T-helper 22 cell (primary cell): ENCODE results near the gene MAPK11.

Experiments
- DNase-seq: peaks from one replicate; pipeline ENCODE4 v3.0.0-alpha.2; 2020; ENCODE audit warnings: low read depth

MAPK11 gene

DNA sequence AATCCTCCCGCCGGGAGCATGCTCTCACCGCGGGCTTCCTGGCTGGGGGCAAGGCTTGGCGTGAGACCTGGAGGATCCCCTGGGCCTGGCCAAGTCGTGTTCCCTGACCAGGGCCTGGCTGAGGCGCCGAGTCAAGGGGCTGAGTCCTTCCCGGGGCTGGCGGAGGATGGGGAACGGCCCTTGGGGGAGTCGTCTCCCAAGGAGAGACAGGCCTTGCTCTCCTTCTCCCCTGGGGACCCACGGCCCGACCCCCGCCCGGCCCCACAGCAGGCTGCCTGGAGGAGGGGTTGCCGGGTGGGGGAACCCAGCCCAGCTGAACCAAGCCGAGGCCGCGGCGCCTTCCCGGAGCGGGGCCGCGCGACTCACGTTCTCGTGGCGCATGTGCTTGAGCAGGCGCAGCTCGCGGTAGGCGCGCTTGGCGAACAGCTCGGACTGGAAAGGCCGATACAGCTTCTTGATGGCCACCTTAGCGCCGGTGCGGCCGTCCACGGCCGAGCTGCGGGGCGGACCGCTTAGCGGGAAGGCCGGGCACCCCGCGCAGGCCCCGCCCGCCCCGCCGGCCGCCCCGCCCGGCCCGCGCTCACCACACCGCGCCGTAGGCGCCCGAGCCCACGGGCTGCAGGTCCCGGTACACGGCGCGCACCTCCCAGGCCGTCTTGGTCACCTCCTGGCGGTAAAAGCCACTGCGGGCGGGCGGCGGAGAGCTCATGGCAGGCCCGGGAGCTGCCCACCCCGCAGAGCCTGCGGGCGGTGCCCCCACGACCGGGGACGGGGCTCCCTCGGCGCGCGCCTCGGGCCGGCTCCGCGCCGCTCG lies 9.2 kb downstream of the MAPK11 start:
- no peak for DNase-seq

DNA sequence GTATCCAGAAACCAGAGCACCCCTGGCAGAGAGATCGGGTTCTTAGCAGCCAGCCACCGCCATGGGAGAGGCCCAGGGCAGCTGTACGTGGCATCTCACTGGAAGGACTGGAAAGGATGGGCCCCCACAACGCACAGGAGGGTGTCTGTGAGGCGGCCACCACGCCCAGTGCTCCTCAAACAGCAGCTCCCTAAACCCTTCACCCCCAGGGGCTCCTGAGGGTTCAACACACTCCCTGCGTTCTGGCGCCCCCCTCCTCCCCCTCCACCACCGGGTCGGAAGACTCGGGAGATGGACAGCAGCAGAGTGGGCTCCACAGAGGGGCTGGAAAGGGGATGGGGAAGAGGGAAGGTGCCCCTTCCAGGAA lies 9.8 kb downstream of the MAPK11 start:
- DNase-seq: no peak

DNA sequence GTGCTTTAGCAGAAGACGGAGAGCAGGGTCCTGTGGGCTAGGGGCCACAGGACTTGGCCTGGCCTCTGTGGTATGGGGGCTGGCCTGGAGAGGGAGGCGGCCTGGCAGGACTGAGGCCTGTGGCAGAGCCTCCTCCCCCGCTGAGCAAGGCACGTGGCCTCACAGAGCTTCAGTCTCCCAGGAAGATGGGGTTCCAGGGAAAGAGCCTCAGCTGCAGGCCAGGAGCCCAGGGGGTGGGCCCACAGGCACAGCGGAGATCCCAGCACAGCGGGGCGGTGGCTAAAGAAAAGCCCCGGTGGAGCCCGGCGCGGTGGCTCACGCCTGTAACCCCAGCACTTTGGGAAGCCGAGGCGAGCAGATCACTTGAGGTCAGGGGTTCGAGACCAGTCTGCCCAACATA lies 10.9 kb downstream of the MAPK11 start:
- DNase-seq: no peak

DNA sequence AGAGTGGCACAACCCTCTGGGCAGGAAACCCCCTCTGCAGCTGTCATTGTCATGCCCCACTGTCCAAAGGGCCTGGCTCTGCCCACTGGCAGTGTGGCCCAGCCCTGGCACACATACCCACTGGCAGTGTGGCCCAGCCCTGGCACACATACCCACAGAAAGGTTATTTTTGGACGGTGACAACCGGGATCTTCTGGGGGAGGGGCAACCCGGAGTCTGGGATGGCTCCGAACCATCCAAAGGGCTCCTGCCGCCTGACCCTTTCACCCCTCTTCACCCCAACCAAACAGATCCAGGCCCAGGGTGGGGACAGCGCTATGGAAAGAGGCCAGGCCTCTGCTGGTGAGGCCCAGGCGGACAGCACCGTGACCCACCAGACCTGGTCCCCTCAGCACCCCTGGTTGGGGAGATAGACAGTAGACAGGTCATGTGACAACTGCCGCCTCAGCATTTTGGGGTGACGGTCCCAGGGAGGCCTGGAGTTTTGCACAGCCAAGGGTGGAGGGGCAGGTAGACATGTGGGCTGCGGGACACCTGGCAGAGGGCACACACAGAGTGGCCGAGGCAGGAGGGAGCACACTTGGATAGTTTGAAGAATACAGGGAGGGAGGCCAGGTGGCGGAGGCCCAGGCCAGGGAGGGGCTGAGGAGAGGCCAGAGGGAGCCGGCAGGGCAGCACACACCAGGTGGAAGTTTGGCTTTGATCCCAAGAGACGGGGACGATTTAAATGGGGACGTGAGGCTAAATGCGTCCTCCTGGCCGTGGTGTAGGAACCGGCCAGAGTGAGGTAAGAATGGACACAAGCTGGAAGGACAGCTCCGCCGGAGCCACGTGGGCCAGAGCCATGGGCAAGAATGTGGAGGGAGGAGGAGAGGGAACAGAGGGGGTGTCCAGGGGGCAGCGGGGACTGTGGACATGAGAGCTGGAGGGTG lies 11.6 kb downstream of the MAPK11 start:
- no peak for DNase-seq

DNA sequence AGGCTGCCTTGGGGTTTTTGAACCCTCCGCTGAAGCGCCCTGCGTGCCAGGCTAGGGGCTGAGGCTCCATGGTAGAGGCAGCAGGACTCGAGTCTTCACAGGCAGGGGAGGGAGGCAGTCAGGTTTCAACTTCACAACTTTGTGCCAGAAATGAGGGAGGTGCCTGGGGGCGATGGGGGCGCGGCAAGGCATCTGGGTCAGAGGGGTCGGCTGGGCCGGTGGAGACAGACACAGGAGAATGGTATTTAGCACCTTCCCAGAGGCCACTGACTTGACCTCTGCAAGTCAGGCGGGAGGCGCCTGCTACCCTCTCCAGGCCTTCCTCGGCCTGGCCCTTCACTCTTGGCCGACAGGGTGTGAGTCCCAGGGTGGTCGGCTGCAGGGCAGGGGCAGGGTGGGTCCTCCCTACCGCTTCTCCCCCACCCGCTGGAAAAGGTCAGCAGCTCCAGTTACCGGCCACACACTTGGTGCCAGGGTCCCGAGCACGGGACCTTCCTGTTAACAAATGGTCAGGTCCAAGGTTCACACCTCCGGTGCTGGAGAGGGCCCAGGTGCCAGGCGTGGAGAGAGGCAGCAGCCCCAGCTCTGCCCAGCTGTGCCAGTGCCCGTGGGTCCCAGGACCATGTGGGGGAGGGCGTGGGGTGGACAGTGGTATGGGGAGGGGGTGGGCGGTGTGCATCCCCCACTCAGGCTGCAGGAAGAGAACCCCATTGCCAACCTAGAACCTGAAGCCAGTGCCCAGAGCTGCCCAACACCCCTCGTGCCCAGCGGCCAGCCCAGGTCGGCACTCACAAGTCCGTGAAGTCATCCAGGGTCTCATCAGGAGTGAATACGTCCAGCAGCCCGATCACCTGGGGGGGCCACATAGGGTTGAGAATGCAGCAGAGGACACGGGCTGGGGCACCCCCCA lies 12.5 kb downstream of the MAPK11 start:
- no peak for DNase-seq

DNA sequence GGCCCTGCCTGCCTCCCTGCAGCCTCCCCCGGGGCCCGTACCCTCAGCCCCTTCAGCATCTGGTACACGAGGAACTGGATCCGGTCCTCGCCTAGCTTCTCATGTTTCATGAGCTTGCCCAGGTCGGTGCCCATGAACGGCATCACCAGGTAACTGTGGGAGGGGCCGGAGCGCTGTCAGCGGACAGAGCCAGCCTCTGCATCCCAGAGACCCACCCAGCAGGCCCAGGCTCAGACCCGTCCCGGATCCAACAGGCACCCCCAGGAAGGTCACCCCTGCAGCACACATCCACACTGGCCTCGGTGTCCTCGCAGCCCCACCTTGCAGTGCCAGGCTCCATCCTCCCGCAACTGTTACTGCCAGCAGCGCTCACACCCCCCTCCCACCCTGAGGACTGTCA lies 13.1 kb downstream of the MAPK11 start:
- no peak for DNase-seq

DNA sequence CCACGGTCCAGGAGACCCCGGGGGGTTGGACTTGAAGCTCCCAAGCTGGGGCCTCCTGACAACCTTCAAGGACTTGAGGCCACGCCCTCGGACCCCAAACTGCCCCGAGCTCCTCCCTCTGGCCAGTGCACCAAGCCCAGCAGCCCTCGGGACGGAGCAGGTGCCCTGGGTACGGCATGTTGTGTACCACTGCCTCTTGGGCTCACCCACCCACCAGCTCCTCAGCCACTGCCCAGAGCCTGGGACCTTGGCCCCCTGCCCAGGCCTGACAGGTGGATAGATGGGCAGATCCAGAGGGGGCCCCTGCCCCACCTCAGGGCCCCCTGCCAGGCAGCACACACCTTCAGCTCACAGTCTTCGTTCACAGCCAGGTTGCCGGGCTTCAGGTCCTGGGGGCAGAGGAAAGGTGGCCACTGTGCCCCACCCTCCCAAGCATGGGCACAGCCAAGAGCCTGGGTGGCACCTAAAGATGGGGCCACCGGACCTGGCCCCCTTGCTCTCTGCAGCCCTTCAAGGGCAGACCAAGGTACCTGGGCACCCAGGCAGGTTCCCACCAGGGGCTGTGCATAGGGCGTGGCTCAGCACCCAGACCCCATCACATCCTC lies 13.8 kb downstream of the MAPK11 start:
- DNase-seq: no peak

DNA sequence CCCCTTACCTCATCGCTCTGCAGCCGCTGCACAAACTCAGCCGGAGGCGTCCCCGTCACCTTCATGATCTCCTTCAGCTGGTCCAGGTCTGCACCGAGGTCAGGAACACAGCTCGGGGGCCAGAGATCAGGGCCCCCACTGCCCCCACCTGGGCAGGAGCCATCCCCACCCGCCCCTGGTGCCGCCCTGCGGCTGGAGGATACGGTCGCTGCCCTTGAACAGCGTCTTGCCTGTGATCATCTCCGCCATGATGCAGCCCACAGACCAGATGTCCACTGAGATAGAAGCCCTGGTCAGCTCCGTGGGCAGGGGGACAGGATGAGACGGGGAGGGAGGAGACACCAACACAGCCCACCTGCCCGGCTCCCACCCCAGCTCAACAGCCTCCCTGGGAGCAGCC lies 14.6 kb downstream of the MAPK11 start:
- no peak for DNase-seq

DNA sequence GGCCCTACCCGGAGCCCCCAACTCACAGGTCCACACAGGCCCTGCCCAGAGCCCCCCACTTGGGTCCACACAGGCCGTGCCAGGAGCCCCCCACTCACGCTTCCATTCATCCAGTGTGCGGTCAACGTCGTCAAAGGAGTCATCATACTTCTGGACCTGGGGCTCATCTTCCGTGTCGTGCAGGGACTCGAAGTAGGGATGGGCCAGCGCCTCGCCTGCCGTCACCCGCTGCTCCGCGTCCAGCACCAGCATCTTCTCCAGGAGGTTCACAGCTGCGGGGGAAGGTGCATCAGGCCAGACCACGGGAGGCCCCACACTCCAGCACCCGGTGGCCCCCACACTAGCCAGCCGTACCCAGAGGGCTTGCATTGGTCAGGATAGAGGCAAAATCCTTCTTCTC lies 15.1 kb downstream of the MAPK11 start:
- no peak for DNase-seq

DNA sequence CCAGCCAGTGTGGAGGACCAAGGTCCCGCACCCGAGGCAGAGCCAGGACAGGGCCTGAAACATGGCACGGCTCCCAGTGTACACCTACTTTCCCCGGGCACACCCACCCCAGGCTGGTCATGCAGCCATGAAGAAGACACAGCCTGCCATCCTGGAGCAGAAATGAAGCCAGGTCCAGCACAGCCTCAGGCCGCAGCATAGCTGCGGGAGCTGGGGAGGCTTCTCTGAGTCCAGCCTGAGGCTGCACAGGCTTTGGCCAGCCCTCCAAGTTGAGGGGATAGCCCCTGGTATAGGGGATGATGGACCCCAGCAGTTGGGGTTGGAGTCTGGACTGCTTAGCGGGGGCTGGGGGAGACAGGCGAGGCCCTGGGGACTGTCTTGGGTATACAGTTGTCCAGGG lies 16.2 kb downstream of the MAPK11 start:
- DNase-seq: no peak

DNA sequence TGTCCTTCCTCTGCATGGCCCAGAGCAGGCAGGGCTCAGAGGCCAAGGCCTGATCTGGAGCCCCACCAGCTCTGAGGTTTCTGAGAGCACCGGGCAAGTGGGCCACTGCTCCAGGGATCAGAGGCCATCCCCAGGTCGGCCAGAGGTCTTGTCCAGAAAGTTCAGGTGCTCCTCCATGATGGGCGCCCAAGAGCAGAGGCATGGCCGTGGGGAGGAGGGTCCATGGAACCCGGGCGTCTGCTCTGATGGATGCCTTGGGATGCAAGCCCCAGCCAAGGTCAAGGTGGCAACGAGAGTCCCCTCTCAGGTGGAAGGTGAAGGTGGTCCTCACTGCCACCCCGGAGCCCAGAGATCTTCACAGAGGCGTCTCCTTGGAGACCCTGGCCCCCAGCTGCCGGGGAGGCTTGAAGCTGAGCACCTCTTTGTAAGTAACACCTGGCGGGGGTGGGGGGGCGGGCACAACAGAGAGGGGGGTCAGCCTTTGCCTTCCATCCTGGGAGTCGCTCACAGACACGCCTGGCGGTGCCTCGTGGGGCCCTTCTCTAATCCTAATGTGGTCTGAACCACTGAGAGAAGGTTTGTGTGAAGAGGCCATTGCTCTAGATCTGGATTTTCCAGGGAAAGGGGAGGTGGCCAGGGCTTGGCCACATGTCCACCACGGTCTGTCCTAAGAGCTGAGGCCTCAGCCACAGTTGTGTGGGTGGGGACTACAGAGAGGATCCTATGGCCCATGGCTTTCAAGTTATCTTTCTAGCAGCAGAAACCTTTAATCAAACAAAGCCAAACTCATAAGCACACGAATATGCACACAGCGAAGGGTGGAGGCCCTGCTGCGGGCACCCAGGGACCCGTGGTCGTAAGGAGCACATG lies 16.9 kb downstream of the MAPK11 start:
- no peak for DNase-seq

DNA sequence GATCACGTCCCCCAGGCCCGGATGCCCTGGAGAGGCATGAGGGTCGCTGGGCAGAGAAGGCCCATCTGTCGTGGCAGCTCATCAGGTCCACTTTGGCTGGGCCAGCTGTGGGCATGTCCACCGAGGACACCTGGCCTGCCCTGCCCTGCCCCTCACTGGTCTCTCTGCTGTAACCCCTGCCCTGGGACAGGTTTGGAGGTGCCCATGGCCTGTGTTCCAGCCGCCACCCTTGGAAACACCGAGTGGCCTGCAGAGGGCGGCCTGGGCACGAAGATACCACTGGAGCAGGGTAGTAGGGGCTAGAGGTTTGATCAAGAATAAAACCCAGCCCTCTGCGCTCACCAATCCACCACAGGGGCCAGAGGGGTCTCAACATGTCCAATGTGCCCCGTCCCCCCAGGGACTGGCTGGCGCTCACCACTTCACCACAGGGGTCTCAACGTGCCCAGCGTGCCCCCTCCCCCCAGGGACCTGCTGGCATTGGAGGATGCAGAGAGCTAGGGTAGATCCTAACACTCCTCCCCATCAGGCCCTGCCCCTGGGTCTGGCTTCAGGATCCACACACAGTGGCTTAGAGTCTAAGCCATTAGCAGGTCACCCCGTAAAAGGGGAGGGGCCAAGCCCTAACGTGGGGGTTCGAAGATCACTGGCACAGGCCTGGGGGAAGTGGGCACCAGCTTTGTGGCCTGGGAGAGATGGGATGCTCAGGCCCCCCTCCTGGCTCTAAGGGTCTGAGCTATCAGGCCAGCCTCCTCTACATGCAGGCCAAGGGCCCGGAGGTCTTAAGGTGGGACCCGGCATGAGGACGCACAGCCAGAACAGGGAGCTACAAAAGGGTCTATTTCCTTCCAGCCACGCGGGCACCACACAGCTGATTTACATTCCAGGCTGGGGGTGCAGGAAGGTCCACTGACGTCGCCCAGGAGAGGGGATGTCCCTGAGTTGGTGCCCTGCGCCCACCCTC lies 17.8 kb downstream of the MAPK11 start:
- DNase-seq: peak; percentile 35

DNA sequence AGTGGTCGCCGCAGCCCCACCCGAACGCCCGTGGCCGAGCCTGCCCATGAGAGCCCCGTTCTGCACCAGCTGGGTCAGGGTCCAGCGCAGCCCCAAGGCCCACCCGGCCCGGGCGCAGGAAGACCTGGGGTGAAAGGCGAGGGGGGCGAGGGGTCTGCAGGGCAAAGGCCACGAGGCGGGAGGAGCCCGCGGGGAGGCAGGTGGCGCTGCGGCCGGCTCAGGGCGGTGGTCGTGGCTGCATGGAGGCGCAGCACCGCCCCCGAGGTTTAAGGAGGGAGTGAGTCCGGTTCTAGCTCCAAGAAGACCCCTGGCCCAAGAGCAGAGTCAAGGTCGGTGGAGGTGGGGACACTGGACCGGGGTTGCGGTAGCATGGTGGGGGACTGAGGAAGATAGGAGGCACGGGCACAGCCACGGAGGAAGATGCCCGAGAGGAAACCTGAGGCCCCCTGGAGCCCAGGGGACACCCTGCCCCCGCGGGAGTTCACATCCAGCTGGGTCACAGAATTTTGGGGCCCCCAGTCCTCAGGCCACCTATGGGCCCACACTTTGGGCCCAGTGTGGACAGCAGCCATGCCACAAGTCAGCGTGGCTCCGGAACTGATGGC lies 18.6 kb downstream of the MAPK11 start:
- no peak for DNase-seq

DNA sequence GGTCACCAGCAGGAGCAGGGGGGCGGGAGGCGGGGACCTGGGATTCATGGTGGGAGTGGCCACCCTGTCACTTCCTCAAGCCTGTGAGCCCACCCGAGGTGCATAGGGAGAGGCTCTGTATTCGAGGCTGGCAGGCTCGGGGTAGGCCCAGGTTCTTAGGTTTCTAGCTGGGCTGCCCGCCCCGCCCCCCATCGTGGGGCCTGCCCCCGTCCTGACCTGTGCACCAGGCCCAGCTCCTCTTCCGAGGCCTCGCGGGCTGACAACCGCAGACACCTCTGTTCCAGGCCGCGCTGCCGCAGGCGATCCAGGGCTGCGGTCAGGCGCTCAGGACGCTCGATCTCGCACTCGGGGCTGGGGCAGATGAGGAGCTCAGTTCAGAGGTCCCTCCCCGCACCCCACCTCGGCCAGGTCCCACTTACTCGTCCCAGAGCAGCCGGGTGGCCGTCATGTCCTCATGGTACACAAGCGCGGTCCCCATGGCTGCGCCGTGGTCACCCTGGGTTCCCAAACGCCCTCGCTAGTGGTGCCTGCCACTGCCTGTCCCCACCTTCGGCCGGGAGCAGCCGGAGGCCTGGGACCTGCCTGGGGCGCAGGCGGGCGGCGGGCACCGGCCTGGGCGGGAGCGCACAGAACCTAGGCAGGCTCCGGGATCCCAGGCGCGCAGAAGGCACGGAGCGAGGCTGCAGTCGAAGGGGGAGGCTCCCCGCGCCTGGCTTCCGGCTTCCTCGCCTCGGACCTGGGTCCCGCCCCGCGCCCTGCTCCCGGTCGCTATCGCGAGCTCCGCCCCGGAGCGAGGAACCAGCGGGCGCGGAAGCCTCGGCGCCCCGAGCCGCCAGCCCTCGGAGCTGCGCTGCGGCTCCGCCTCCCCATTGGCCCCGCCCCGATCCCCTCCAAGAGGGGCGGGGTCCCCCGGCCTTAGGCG lies 19.4 kb downstream of the MAPK11 start, which contains the start of gene HDAC10:
TSS of gene HDAC10 (minus strand) at position 711 of the 922 bp plus-strand sequence. CDS start at position 478, 233 bp downstream.
- DNase-seq: peak; percentile 67

DNA sequence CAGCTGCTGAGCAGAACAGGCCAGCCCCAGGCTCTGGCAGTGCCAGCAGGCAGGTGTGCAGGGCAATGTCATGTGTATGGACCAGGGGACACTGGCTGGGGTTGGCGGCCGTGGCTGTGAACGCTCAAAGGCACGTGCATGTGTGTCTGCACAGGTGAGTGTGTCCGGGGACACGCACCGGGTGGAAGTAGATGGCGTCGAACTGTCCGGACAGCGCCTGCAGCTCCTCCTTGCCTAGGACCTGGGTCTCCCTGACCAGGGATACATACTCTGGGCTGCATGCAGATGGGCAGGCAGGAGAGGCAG lies 20.0 kb downstream of the MAPK11 start:
- no peak for DNase-seq

DNA sequence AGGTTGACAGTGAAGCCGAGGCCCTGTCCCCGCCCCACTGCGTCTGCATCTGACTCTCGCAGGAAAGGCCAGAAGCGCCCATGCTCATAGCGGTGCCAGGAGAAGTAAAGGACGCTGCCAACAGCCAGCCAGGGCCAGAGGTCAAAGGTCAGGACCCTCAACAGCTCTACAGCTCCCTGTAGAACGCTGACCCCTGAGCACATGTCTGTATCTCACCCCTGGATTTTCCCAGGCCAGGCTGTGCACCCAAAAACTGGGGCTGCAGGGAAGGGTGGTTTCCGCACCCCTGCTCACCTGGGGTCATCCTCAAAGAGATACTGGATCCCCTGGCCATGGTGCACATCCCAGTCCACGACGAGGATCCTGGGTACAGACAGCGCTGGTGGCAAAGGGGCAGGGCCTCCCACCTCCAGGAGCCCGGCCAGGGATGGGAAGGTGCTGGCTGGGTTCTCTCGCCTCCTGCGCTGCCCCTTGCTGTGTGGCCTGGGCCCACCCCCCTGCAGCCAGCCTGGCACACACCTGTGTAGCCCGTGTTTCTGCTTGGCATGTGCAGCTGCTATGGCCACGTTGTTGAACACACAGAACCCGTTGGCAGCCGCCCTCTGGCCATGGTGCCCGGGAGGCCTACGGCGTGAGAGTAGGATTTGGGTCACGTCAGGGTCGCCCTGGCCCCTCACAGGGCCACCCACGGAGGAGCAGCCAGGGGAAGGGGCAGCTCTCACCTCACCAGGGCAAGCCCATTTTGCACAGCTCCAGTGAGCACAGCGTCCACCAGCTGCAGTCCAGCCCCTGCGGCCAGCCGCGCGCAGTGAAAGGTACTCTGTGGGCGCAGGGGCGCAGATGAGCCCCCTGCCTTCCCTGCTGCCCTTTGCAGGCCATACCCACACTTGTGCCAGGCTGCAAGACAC lies 20.6 kb downstream of the MAPK11 start:
- DNase-seq: no peak
